Measurements from ENCODE around the gene ACOT4.
A peak's percentile ranks its signal among the peaks of the same experiment; 100 is the strongest.

The ACOT4 gene

GRCh38 chr14:73644531-73645247 is 53.0 kb downstream of the ACOT4 start, which contains the start of gene DNAL1:
Gene DNAL1 (plus strand): TSS chr14:73644986. CDS start chr14:73645040, 54 bp downstream.
- peak within 1 kb of the TSS; percentile 64 for H3K27ac ChIP-seq
- TF ChIP-seq, protein P1, sequence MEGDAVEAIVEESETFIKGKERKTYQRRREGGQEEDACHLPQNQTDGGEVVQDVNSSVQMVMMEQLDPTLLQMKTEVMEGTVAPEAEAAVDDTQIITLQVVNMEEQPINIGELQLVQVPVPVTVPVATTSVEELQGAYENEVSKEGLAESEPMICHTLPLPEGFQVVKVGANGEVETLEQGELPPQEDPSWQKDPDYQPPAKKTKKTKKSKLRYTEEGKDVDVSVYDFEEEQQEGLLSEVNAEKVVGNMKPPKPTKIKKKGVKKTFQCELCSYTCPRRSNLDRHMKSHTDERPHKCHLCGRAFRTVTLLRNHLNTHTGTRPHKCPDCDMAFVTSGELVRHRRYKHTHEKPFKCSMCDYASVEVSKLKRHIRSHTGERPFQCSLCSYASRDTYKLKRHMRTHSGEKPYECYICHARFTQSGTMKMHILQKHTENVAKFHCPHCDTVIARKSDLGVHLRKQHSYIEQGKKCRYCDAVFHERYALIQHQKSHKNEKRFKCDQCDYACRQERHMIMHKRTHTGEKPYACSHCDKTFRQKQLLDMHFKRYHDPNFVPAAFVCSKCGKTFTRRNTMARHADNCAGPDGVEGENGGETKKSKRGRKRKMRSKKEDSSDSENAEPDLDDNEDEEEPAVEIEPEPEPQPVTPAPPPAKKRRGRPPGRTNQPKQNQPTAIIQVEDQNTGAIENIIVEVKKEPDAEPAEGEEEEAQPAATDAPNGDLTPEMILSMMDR (conservative IDR thresholded peaks at IDR 0.05), result no peak
- no peak for TF ChIP-seq ZFX (IDR thresholded peaks at IDR 0.05)

DNA sequence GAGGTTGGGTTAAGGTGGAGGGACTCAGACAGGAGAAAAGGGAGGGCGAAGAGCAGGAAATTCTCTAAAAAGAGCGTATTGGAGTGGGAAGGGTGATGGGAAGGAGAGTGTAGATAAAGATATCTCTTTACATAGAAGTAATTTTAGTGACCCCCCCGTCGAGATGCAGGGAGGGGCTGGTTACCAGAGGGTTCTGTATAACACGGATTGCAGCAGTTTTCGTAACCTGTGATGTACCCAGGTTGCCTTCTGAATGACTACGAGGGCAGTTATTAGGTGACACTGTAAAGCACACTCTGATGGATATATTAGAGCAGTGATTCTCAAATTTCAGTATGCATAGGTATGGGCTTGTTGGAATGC is 53.6 kb downstream of the ACOT4 start:
- no peak; the same call in 1 of the 2 replicates for TF ChIP-seq ZFX (IDR thresholded peaks at IDR 0.05)
- TF ChIP-seq, protein P1 (conservative IDR thresholded peaks at IDR 0.05), result no peak
- H3K27ac ChIP-seq, result peak overlapping the region; percentile 64
